Stimulated activated CD4-positive, alpha-beta T cell treated with anti-CD3 and anti-CD28 coated beads, TNF-alpha, amount 100 ng/mL, for 1 hour (primary cell): ENCODE results near the gene CYSRT1.

Experiments
- DNase-seq, 3 donors: peaks; one replicate each; pipeline ENCODE4 v3.0.0-alpha.2; 2020; ENCODE audit warnings: low read depth in 3 of 3, low spot score in 1 of 3

Gene CYSRT1, protein sequence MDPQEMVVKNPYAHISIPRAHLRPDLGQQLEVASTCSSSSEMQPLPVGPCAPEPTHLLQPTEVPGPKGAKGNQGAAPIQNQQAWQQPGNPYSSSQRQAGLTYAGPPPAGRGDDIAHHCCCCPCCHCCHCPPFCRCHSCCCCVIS

DNA sequence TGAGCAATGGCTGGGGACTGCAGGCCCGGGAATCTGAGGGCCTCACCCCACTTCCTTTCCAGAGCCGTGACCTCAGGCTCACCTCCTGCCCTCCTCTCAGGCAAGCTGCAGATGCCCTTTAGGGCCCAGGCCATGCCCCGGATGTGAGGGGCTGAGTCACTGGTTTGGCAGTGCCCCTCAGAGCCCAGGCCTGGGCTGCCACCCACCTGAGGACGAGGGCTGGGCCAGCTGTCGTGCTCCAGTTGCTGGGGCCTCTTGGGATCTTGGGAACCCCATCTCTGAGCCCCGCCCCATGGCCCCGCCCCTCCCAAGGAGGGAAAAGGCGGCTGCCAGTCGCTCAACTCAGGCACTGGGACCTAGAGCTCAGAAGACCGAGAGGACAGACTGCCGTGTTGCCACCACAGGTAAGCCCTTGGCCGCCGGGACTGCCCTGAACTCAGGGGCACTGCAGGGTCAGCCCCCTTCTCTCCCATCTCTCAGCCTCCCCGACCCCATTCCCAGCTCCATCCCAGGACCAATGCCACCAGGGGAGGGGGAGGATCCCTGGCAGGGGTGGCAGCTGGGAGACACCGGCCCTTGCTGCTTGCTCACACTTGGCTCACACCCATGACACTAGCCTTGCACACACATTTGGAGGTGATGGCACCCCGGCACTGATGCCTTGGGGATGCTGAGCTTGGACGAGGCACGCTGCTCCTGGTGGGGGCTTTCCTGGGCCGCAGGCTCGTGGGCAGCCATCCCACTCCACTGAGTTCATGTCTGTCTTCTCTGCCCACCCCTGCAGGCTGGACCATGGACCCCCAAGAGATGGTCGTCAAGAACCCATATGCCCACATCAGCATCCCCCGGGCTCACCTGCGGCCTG lies at the start of gene CYSRT1:
Gene CYSRT1, plus strand, starts transcription at position 345 of the 865 bp plus-strand sequence. Its CDS starts 448 bp downstream, at position 793.
- no peak for DNase-seq

DNA sequence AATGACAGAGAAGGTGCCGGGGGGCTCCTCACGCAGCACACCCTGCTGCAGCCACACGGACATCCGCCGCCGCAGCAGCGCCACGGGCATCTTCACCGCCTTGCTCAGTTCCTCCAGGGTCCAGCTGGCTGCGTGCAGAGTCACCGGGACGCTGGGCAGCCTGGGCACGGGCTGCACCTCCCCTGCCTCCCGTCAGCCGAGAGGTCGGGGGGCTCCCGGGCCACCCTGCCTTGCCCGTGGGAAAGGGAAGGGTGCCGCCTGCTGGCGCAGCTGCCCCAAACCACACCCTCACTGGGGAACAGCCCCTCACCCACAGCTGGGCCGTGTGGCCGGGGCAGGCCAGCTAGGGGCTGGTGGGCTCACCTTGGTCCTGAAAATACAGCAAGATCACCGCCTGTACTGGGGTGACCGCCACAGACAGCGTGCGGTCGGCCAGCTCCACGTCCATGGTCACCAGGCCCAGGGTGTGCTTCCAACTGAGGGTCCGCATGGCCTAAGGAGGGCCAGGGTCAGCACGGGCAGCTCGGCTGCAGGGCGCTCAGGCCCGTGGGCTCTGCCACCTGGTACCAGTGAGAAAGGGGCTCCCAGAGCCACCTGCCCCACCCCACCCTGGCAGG lies 49.5 kb upstream of the CYSRT1 start:
- DNase-seq: no peak

DNA sequence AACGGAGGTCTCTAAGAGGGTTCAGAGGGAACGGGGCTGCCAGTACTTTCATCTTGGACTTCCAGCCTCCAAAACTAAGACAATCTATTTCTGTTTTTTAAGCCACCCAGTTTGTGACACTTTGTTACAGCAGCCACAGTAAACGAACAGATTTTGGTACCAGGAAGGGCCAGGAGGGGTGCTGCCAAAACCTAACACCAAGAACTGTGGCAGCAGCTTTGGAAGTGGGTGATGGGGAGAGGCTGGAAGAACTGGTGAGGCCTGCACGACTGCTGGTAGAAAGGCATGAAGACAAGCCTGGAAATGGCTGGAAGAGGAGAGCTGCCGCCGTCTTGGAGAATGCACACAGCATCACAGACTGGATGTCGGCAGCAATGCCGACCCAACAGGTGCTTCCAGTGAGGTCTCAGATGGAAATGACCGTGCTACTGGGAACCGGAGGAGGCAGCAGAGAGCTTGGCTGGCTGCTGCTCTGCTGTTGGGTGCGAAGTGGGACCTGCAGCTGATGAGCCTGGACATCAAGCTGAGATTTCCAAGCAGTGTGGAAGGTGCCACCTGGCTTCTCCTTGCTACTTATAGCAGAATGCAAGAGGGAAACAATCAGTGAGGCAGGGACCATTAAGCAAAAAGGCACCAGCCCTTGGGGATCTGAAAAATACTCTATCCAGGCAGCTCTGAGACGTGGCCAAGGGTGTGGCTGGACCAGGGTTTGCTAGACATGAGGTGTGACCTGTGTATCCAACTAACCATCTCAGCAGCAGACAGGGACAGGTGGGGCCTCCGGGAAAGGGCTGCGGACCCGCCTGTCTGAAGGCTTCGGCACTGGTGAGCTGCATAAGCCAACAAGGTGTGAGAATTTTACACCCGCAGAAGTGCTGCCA lies 48.4 kb upstream of the CYSRT1 start:
- no peak for DNase-seq

DNA sequence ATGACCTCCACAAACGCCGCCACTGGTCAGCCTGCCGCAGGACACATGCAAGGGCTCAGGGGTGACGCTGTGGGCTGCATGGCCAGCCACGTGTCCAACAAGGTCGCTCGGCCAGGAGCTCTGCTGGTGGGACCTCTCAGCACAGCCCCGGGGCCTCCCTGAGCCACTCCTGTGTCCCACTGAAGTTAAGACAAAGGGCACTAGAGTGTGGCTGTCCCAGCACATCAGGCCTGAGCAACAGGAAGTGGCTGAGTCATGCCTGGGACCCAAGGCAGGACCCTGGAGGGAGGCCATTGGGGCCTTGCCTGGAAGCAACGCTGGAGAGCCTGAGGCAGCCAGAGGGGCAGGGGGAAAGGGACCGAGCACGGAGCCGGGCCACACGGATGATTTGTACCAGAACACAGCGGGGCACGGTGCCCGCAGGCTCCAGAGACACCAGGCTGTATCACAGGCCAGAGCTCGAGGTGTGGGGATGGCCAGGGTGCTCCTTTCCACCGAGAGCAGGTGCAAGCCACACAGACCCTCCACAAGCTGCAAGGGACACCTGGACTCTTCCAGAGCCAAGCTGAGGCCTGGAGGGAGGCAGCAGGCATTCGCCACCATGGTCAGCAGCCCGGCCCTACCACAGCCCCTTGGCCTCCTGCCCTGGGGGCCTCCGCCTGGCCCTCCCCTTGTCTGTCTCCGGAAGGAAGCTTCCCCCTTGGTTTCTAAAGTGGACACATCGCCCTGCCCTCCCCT lies 46.6 kb upstream of the CYSRT1 start:
- DNase-seq: no peak

DNA sequence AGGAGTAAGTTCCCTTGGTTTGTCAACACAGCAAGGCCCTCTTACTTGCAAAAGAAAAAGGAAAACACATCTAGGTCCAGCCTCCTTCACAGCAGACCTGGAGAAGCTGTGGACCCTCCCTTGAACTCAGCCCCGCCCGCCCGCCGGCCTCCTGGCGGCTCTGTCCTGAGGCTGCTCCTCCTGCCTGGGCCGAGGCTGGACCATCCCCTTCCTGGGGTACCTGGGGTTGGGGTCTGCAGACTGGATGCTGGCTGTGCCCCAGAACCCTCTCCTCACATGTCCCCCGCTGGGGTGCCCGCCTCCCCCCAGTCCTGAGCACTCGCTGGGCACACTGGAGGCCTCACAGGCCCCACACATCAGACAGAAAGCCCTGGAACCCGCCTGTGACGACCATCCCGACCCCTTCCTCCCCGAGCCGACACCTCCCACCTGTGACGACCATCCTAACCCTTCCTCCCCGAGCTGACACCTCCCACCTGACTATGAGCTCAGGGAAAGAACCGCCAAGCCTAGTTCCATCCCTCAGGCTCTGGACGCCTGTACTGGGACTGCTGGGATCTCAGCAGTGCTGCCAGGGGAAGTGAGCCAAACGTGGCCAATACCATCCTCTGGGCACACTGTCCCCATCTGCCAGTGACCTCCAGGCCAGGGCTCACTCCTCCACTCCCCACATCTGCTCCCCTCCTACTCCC lies 45.9 kb upstream of the CYSRT1 start:
- no peak for DNase-seq

DNA sequence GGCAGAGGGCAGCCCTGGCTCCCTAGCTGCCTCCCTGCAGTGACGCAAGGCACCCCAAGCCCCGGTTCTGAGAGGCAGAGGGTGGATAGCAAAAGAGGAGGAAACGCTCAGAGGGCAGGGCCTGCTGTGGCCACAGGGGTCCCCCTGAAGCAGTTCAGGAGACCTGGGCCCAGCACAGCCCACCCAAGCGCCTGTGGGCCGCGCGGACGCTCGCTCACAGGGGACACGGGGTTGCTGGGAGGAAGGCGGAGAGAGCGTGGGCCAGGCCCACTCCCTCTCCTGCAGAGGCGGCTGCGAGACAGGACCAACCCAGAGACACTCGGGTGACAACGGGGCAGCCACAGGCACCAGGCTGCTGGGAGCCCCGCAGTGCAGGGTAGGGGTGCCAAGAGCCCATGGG lies 45.2 kb upstream of the CYSRT1 start:
- no peak for DNase-seq

DNA sequence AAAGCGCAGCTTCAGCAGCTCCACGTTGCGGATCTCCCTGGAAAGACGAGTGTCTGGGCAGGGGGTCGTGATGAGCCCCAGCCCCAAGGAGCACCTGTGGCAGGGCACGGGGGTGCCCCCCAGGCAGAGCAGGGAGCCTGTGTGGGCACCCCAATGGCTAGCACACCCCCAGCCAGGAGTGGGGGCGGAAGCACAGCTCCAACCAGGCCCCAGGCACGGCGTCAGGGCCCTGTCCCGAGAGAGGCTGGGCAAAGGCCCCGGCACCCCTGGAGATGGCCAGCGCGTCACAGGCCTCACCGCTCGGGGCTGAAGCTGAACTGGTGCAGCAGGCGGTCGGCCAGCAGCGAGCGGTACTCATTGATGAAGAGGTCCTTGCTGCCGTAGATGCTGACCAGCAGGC lies 44.5 kb upstream of the CYSRT1 start:
- no peak for DNase-seq

DNA sequence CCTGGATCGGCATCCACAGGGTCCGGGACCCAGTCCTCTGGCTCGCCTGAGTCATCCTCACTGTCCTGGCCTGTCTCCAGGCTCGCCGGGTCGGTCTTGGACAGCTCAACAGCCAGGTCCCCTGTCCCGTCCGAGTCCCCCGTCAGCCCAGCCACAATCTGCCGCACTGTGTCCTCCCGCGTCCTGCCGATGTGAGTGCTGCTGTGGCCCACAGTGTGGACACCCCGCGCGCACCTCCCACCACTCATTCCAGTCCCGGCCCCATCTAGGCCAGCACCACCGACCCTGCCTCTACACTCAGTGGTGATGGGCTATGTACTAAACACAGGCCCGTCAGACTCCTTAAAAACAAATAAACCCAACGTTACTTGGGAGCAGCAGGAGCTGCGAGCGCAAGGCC lies 43.3 kb upstream of the CYSRT1 start:
- DNase-seq: no peak

DNA sequence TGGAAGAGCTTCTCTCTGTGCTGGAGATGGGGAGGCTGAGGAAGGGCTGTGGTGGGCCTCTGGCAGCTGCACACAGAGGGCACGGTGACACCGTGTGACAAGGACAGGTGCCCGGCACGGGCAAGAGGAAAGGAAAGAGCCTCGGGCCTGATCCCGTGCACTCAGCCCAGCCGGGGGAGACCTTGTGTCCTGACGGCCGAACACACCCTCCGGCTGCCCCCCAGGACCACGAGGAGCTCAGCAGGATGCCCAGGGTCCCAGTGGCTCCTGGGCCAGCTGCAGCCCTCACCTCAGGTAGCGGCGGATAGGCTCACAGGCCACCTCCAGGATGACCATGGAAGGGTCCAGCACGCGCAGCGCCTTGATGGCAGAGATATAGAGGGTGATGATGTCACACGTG lies 42.1 kb upstream of the CYSRT1 start:
- DNase-seq: no peak

DNA sequence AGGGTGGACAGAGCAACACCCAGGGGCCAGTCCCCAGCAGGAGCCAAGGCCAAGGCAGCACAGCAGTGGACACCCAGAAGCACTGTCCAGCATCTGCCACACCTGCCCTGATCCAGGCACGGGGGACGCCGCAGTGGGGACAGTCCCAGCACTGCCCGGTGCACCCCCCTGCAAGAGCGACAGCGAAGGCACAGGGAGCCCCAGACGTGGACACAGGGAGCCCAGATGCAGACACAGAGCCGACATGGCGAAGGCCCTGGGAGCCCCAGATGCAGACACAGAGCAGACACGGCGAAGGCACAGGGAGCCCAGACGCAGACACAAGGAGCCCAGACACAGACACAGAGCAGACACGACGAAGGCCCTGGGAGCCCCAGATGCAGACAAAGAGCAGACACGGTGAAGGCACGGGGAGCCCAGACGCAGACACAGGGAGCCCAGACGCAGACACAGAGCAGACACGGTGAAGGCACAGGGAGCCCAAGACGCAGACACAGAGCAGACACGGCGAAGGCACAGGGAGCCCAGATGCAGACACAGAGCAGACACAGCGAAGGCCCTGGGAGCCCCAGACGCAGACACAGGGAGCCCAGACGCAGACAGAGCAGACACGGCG lies 40.9 kb upstream of the CYSRT1 start:
- no peak for DNase-seq

DNA sequence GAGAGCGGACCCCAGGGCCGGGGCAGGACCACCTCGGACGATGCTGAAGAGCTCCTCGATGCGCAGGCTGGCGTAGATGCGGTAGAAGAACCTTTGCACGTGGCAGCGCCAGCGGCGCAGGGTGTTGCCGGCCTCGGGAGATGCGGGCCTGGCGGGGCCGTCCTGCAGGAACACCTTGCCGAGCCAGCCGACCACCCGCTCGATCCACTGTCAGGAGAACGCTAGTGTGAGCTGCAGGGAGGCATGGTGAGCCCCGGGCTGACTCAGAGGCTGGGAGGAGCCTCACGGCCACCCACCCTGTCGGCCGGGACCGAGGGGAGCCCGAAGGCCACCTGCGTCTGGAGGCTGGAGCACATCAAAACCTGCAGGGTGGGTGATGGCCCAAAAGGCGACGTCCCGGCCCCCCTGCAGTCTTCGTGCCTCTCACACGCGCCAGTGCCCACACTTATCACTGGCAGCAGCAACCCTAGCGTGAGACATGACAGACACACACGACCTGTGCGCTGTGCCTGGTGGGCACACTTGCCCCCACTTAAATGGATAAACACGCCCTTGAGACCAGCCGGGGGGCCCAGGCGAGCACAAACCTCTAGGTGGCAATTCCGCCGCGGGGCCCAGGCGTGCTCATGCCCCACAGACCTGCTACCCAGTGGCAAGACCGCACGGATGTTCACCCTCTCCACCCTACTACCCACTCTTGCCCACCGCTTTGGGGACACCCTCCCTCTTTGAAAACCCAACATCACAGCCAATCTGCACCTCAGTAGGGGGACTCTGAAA lies 39.9 kb upstream of the CYSRT1 start:
- no peak for DNase-seq

DNA sequence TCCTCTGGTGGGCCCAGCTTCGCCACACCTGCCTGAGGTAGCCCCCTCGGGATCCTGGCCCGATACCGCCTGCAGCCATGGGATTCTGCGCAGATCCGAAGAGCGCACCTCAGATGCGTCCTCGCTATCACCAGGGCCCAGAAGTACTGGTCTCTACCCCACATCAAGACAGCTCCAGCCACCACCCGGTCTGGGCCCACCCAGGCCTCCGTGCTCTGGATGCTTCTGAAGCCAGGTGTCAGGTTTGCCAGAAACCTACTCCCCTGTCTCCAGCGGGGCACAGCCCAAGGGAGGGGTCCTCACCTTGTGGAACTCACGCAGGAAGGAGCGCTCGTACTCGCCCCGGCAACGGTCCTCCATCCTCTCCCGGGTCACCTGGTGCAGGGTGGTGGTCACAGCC lies 39.1 kb upstream of the CYSRT1 start:
- DNase-seq: no peak

DNA sequence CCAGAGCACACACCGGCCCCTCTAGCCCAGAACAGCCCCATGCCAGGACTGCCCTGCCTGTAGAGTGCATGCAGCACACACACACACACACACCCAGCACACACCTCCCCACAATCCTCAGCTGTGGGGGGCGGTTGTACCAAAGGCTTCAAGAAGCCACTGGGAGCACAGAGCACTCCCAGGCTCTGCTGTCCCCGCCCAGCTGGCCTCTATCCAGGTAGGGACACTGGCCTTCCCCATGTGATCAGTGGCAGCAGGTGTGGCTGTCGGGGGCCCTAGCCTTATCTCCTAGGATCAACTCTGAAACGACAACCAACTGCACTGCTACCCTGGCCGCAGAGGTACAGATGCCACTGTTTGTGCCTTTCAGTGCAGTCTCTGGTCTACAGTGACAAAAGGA lies 38.6 kb upstream of the CYSRT1 start:
- no peak for DNase-seq

DNA sequence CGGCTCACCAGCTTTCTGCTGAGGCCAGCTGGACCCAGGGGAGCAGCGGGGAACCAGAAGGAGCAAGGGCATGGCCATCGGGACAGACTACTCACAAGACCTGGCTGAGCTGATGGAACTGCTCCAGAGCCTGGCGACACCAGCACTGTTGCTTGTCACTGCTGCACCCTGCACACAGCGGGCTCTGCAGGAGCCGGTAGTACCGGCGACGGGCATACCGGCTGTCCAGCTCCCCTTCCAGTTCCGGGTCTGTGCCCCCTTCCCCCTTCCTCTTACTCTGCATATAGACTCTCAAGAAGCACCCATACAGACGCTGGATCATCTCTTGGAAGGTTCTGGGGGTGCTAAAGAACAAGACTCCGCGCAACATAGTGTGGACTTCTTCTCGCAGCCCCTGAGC lies 37.6 kb upstream of the CYSRT1 start:
- no peak for DNase-seq

DNA sequence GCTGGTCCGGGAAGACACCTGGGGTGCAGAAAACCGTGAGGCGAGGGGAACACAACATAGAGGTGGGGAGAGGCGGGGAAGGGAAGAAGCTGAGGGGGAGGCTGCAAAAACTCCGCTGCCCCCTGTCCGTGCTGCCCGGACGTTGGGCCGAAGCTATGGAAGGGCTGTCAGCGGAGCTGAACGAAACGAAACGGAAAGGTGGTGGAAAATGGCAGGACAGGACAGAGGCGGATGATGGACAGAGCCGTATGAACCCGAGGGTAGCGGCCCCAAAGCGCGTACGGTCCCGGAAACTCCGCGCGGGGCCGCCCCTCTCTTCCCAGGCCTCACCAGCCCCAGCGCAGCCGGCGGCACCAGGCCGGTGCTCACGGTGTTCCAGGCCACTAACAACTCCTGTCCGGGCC lies 36.9 kb upstream of the CYSRT1 start:
- DNase-seq: no peak

DNA sequence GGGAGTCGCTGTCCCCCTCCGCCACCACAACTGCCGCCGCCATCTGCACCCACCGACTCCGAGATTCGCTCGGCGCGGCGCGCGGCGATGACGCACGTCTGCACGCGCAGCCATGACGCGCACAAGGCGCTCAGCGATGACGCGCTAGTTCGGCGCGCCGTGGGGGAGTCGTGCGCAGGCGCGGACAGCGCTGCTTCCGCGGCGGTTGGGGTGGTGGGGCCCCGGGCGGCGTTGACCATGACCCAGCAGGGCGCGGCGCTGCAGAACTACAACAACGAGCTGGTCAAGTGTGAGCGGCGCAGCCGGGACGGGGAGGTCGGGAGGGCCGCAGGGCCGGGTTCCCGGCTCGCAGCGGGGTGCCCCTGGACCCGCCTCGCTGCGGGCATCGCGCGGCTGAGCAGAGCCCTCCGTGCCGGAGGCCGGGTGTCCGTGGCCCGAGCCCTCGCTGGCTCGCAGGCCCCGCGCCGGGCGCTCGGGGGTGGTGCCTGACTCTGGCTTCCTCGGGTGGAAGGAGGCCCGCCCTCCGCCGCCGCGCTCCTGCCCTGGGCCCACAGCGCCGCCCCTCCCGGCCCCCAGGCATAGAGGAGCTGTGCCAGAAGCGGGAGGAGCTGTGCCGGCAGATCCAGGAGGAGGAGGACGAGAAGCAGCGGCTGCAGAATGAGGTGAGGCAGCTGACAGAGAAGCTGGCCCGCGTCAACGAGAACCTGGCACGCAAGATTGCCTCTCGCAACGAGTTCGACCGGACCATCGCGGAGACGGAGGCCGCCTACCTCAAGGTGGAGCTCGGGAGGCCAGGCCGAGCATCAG lies 36.3 kb upstream of the CYSRT1 start, which contains the start of the genes ANAPC2 and SSNA1:
Gene ANAPC2, minus strand, starts transcription at position 71 of the 807 bp plus-strand sequence. Its CDS starts 28 bp downstream, at position 43.
Gene SSNA1, plus strand, starts transcription at position 187 of the 807 bp plus-strand sequence. Its CDS starts 51 bp downstream, at position 238.
- DNase-seq: peak; percentile 74 to 92 (median 85)
